Astrocyte of the cerebellum (primary cell): ENCODE measurements around the gene UQCRC1.

ENCODE experiments used
- DNase-seq: peaks from one replicate; pipeline ENCODE4 v3.0.0-alpha.2; 2011; ENCODE audit warnings: low read depth
- H3K4me3 ChIP-seq: 2 replicates; pipeline ENCODE4 v1.5.1; 2011; ENCODE audit warnings: mild to moderate bottlenecking, low read depth, low read length, moderate library complexity
- in situ Hi-C: cut with HindIII; loops from 2 replicates; pipeline ENCODE4 v1.10.0; 2017; ENCODE audit warnings: low sequenced_read_pairs
- TF ChIP-seq, protein P1 (sequence below): IDR thresholded peaks from 2 replicates; pipeline ENCODE4 v1.5.1; 2012; ENCODE audit warnings: low read length, low read depth, moderate library complexity, mild to moderate bottlenecking; ENCODE audit errors: missing control alignments

UQCRC1 gene

DNA sequence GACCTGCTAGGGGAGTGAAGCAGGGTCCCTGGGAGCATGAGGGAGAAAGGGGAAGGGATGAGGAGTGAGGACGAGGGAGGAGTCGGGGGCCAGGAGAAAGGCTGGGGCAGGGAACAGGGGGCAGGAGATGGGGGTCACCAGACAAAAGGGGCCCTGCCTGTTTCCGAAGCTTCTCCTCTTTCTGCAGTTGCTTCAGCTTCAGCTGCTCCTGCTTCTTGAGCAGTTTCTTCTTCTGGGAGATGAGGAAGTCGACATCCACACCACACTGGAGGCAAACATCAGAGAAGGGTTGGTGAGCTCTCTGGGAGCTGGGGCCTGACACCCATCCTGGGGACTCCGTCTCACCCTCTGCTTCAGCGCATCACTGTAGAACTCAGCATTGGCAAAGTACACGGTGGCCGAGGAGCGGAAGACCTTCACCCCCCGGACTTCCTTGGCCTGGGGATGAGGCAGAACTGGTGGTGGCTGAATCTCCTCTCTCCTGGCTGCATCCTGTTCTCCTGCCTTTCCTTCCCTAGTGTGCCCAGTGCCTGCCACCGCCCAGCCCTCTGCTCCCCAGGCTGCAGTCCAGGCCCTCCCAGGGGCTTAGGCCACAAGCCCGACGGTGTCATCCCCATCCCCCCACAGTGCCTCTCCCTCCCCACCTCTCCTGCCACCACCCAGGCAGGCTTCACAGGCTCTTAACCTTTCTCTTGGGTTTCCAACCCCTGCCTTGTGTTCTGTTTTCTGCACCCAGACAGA lies 19.0 kb upstream of the UQCRC1 start:
- TF ChIP-seq, protein P1, sequence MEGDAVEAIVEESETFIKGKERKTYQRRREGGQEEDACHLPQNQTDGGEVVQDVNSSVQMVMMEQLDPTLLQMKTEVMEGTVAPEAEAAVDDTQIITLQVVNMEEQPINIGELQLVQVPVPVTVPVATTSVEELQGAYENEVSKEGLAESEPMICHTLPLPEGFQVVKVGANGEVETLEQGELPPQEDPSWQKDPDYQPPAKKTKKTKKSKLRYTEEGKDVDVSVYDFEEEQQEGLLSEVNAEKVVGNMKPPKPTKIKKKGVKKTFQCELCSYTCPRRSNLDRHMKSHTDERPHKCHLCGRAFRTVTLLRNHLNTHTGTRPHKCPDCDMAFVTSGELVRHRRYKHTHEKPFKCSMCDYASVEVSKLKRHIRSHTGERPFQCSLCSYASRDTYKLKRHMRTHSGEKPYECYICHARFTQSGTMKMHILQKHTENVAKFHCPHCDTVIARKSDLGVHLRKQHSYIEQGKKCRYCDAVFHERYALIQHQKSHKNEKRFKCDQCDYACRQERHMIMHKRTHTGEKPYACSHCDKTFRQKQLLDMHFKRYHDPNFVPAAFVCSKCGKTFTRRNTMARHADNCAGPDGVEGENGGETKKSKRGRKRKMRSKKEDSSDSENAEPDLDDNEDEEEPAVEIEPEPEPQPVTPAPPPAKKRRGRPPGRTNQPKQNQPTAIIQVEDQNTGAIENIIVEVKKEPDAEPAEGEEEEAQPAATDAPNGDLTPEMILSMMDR = no peak
- in situ Hi-C loops = no loop called here
- DNase-seq = no peak
- H3K4me3 ChIP-seq = no peak overlapping the region

- TF ChIP-seq, protein P1 = no peak
- DNase-seq = no peak
- H3K4me3 ChIP-seq = no peak overlapping the region
- in situ Hi-C loops = no loop called here
These were observed 16.2 kb upstream of the UQCRC1 start for GRCh38 chr3:48625600-48625999.

GRCh38 chr3:48624767-48625166 lies 15.3 kb upstream of the UQCRC1 start:
- in situ Hi-C loops = no loop called here
- no peak for DNase-seq
- H3K4me3 ChIP-seq = no peak overlapping the region
- TF ChIP-seq, protein P1 = no peak

GRCh38 chr3:48623851-48624547 lies 14.6 kb upstream of the UQCRC1 start:
- DNase-seq = no peak
- TF ChIP-seq, protein P1 = no peak
- no peak overlapping the region for H3K4me3 ChIP-seq
- in situ Hi-C loops = no loop called here

DNA sequence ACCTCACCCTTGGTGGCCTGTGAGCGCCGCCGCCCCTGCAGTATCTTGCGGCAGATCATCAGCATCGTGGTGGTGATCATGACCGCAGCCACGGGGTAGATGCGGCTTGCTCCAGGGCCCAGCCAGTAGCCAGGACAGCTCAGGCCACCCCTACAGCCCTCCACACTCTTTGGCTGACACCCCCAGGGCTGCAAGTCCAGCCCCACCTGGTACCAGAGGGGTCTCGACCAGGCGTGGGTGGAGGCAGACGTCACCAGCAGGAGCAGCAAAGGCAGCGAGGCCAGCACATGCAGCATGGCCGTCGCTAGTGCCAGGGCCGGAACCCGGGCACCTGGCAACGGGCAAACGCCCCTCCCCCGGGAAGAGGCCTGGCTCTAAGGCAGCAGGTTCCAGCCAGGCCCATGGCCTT lies 12.0 kb upstream of the UQCRC1 start, which contains the start of gene TMEM89:
Gene TMEM89, minus strand, starts transcription at position 309 of the 409 bp plus-strand sequence. Its CDS starts 13 bp downstream, at position 296.
- in situ Hi-C loops = no loop called here
- TF ChIP-seq, protein P1 = no peak
- no peak within 1 kb of the TSS for H3K4me3 ChIP-seq
- DNase-seq = no peak

- H3K4me3 ChIP-seq = no peak overlapping the region
- DNase-seq = no peak
- in situ Hi-C loops = no loop called here
- TF ChIP-seq, protein P1 = no peak
These were observed 10.4 kb upstream of the UQCRC1 start for GRCh38 chr3:48619541-48620524.
